GM23338 (cell line): Measurements from ENCODE around the gene SPTB. TPM values are rescaled to one million over a fixed set of nuclear protein-coding genes. Genes with fewer than 3 reads are reported as not detected.

Experiments
- ATAC-seq: fragments of 200-7000 bp; cut with Tn5 transposase; 3 replicates; pipeline ENCODE4 v1.9.1; 2020
- DNase-seq: peaks from one replicate; pipeline ENCODE4 v3.0.0-alpha.2; 2015; ENCODE audit warnings: low spot score
- H2AFZ ChIP-seq: fragments of 200-600 bp; sonication (generic); 2 replicates; pipeline ENCODE4 v1.8.0; 2016; ENCODE audit warnings: antibody characterized with exemption, mild to moderate bottlenecking, moderate library complexity
- H3F3A ChIP-seq: fragments of 200-600 bp; sonication (generic); replicated peaks from 2 replicates; pipeline ENCODE4 v1.8.0; 2017; ENCODE audit warnings: antibody characterized with exemption, mixed run types, low read depth
- H3K27ac ChIP-seq: fragments of 200-600 bp; sonication (generic); 2 replicates; pipeline ENCODE4 v1.6.1; 2016; ENCODE audit warnings: low read depth
- H3K27me3 ChIP-seq: fragments of 200-600 bp; sonication (generic); 2 replicates; pipeline ENCODE4 v1.8.0; 2016; ENCODE audit warnings: mild to moderate bottlenecking, mixed run types, moderate library complexity; ENCODE audit not compliant: insufficient read depth
- H3K36me3 ChIP-seq: fragments of 200-600 bp; sonication (generic); 2 replicates; pipeline ENCODE4 v1.8.0; 2016; ENCODE audit warnings: mild to moderate bottlenecking; ENCODE audit not compliant: insufficient read depth
- H3K4me1 ChIP-seq: fragments of 200-600 bp; sonication (generic); 2 replicates; pipeline ENCODE4 v1.8.0; 2016; ENCODE audit warnings: mild to moderate bottlenecking, moderate library complexity; ENCODE audit not compliant: insufficient read depth
- H3K4me2 ChIP-seq: fragments of 200-600 bp; sonication (generic); 2 replicates; pipeline ENCODE4 v1.7.1; 2017; ENCODE audit warnings: mixed run types
- H3K4me3 ChIP-seq: fragments of 200-600 bp; sonication (generic); 2 replicates; pipeline ENCODE4 v1.6.1; 2016; ENCODE audit warnings: mixed run types
- H3K79me2 ChIP-seq: fragments of 200-600 bp; sonication (generic); replicated peaks from 2 replicates; pipeline ENCODE4 v1.8.0; 2017; ENCODE audit warnings: mild to moderate bottlenecking; ENCODE audit not compliant: insufficient read depth
- H3K9me2 ChIP-seq: fragments of 200-600 bp; sonication (generic); 2 replicates; pipeline ENCODE4 v1.8.0; 2017; ENCODE audit not compliant: insufficient read depth
- H4K20me1 ChIP-seq: fragments of 200-600 bp; sonication (generic); replicated peaks from 2 replicates; pipeline ENCODE4 v1.8.0; 2017; ENCODE audit warnings: mild to moderate bottlenecking; ENCODE audit not compliant: insufficient read depth
- H3K27ac Mint-ChIP-seq: 2 replicates; pipeline ENCODE4 v1.8.0; 2020; ENCODE audit warnings: inconsistent platforms, mild to moderate bottlenecking, moderate library complexity, mixed read lengths
- H3K27me3 Mint-ChIP-seq: 3 replicates; pipeline ENCODE4 v1.8.0; 2022; ENCODE audit warnings: low read depth, mild to moderate bottlenecking, moderate library complexity, mixed read lengths, inconsistent platforms; ENCODE audit not compliant: insufficient read depth, poor library complexity
- H3K36me3 Mint-ChIP-seq: 3 replicates; pipeline ENCODE4 v1.8.0; 2021; ENCODE audit warnings: low read depth, mild to moderate bottlenecking, inconsistent platforms, moderate library complexity, mixed read lengths
- H3K4me1 Mint-ChIP-seq: 3 replicates; pipeline ENCODE4 v1.8.0; 2020; ENCODE audit warnings: mild to moderate bottlenecking, inconsistent platforms, mixed read lengths
- H3K4me3 Mint-ChIP-seq: 3 replicates; pipeline ENCODE4 v1.8.0; 2021; ENCODE audit warnings: moderate library complexity, mild to moderate bottlenecking, inconsistent platforms, mixed read lengths
- H3K9me3 Mint-ChIP-seq: 3 replicates; pipeline ENCODE4 v1.8.0; 2020; ENCODE audit warnings: moderate library complexity, mild to moderate bottlenecking, inconsistent platforms, mixed read lengths
- CREB1 ChIP-seq: fragments of 250-450 bp; sonication (Bioruptor Pico); IDR thresholded peaks from 2 replicates; pipeline ENCODE4 v1.5.0; 2020; ENCODE audit warnings: low read depth, mild to moderate bottlenecking, moderate library complexity
- CTCF ChIP-seq, 2 experiments: fragments of 200-600 bp in 1 of 2; sonication (generic) in 1 of 2; conservative IDR thresholded peaks; 2 replicates each; pipeline versions ENCODE4 v1.5.1 to v1.6.1; 2016 to 2017; ENCODE audit warnings: antibody characterized with exemption in 2 of 2, low read depth in 2 of 2, mild to moderate bottlenecking in 2 of 2, moderate library complexity in 1 of 2
- ETS1 ChIP-seq: IDR thresholded peaks from 2 replicates; pipeline ENCODE4 v1.6.1; 2016; ENCODE audit warnings: antibody characterized with exemption
- EZH2 ChIP-seq: fragments of 200-600 bp; sonication (generic); IDR thresholded peaks from one replicate; pipeline ENCODE4 v1.8.0; 2017; ENCODE audit warnings: antibody characterized with exemption, mild to moderate bottlenecking, low read depth; ENCODE audit not compliant: unreplicated experiment
- NANOG ChIP-seq: IDR thresholded peaks from 2 replicates; pipeline ENCODE4 v1.6.1; 2016; ENCODE audit warnings: antibody characterized with exemption, borderline replicate concordance
- REST ChIP-seq: IDR thresholded peaks from one replicate; pipeline ENCODE4 v1.6.1; 2018; ENCODE audit warnings: antibody characterized with exemption; ENCODE audit not compliant: unreplicated experiment
- STAT1 ChIP-seq: IDR thresholded peaks from one replicate; pipeline ENCODE4 v1.6.1; 2016; ENCODE audit warnings: antibody characterized with exemption; ENCODE audit not compliant: unreplicated experiment
- ZNF114 ChIP-seq: fragments of 250-450 bp; sonication (Bioruptor Pico); IDR thresholded peaks from 2 replicates; pipeline ENCODE4 v1.5.0; 2020; ENCODE audit warnings: mild to moderate bottlenecking, moderate library complexity
- ZNF331 ChIP-seq: fragments of 250-450 bp; sonication (Bioruptor Pico); IDR thresholded peaks from 2 replicates; pipeline ENCODE4 v1.5.0; 2020; ENCODE audit warnings: low read depth, mild to moderate bottlenecking, moderate library complexity
- polyA plus RNA-seq: library from polyadenylated mRNA; unstranded; fragments of >200 nt; fragmentation: Nextera tagmentation; extraction: Ambion mirVana; gene quantifications from 2 replicates; pipeline ENCODE4 v1.2.1, GENCODE V29; 2016
- total RNA-seq: library from RNA; depleted of rRNA; stranded (reverse); fragments of >200 nt; shearing (Covaris generic); gene quantifications from 2 replicates; pipeline ENCODE4 v1.2.3, GENCODE V29; 2014

The SPTB gene
- total and polyA plus RNA-seq, 2 experiments from 2014 or later = 1.1 to 1.9 TPM

GRCh38 chr14:64792231-64792630 lies 87.5 kb downstream of the SPTB start (continued):
- no peak for TF ChIP-seq REST
- no peak for TF ChIP-seq CREB1 (CRISPR knock-in tag)
- no peak for TF ChIP-seq CTCF (conservative IDR thresholded peaks at IDR 0.05; ENCODE audit: low read depth in 2 of 2)
- no peak for TF ChIP-seq ZNF331 (CRISPR knock-in tag)
- no peak for TF ChIP-seq EZH2
- TF ChIP-seq ZNF114 (CRISPR knock-in tag) = no peak
- TF ChIP-seq NANOG = no peak
- TF ChIP-seq STAT1 = no peak

GRCh38 chr14:64790478-64790877 lies 89.2 kb downstream of the SPTB start:
- Histone ChIP-seq H3K27ac (no peak overlapping the region), H3K4me1 (peaks cover 5% of the 10 kb centered on the region; the same call in 1 of the 2 replicates), H4K20me1 (no peaks in the 10 kb centered on the region), H2AFZ (no peak overlapping the region), H3K27me3 (no peaks in the 10 kb centered on the region), H3K79me2 (no peaks in the 10 kb centered on the region), H3F3A (no peaks in the 10 kb centered on the region), H3K4me3 (no peak overlapping the region), H3K36me3 (no peaks in the 10 kb centered on the region), H3K4me2 (no peak overlapping the region), H3K9me2 (0 out of 2 replicates have a peak, but pooled peaks cover 3% of the 10 kb centered on the region)
- Mint-ChIP-seq H3K36me3 (no peaks in the 10 kb centered on the region), H3K4me3 (no peak overlapping the region), H3K27ac (no peak overlapping the region), H3K27me3 (peaks cover 3% of the 10 kb centered on the region), H3K9me3 (no peaks in the 10 kb centered on the region), H3K4me1 (peaks cover 9% of the 10 kb centered on the region)
- DNase-seq = peak; percentile 21
- peak; percentile 82 for ATAC-seq
- TF ChIP-seq EZH2 (no peak), ETS1 (no peak), CTCF (conservative IDR thresholded peaks at IDR 0.05; ENCODE audit: low read depth in 2 of 2) (no peak), ZNF114 (CRISPR knock-in tag) (no peak)
